GM18867 (cell line): Measurements from ENCODE around the gene RPP40.
"Not testable (repeated sequence)": the region's sequence is repeated elsewhere in the genome, so short reads cannot be mapped to it uniquely, and the experiment has no call there.

Source experiments
- ATAC-seq: cut with Tn5 transposase; IDR thresholded peaks from one replicate; pipeline ENCODE4 v1.9.1; 2021; ENCODE audit warnings: mild to moderate bottlenecking, moderate library complexity; ENCODE audit not compliant: unreplicated experiment

The RPP40 gene

DNA sequence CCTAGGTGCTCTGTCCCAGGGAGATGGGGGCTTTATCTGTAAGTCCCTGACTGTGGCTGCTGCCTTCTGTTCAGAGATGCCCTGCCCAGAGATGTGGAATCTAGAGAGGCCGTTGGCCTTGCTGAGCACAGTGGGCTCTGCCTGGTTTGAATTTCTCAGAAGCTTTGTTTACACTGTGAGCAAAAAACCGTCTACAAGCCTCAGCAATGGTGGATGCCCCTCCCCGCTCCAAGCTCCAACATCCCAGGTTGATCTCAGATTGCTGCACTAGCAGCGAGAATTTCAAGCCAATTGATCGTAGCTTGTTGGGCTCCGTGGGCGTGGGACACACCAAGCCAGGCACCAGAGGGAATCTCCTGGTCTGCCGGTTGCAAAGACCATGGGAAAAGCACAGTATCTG lies 16.3 kb upstream of the RPP40 start:
- ATAC-seq = no peak

DNA sequence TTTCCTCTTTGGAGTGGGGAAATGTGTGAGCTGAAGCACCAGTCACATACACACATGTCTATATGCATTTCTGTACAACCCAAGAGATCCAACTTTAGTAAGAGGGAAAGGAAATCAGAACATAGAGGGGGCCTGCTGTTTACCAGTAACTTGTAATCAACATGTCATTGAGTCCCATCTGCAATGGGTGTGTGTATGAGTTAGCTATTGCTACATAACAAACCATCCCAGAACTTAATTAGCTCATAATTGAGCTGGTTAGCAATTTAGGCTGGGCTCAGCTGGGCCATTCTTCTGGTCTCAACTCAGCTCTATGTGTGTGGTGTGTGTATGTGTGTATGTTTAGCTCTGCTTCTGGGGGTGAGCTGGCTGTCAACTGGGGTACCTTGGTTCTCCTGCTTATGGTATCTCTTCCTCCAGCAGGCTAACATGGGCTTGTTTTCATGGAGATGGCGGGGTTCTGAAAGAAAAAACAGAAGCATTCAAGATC lies 10.3 kb upstream of the RPP40 start:
- ATAC-seq = no peak

DNA sequence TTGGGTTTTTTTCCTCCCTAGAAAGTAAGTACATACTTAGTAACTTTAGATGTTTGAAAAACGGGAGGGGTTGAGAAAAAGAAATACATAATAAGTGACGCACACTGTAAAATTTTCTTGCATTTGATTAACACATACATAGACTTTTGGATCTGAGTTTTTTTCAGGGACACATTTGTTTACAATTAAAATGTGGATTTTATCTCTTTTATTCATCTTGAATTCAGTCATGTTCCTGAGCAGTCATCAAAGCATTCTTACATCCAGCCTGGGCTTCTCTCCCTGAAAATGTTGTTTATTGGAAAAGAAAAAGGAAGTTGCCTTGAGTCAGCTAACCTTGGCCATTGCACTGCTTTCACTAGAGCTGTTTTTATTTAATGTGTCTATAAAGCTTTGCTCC lies 8.7 kb upstream of the RPP40 start:
- ATAC-seq = no peak

DNA sequence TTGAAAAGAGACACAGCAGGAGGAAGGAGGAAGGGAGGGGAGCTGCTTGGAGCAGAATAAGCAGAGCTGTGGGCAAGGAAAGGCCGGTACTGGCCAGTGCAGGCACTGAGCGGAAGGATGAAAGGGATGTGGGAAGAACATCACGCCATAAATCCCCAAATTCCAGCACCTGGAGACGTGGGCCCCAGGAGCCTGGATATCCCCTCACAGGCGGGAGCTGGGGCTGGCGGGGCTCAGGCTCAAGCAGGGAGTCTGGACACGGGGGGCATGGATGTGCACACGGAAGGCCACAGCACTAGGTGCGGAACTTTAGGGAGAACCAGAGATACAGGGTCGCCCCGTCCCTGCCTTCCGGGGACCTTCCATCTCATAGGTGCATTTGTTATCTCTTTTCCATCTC lies 7.5 kb upstream of the RPP40 start:
- ATAC-seq = no peak

DNA sequence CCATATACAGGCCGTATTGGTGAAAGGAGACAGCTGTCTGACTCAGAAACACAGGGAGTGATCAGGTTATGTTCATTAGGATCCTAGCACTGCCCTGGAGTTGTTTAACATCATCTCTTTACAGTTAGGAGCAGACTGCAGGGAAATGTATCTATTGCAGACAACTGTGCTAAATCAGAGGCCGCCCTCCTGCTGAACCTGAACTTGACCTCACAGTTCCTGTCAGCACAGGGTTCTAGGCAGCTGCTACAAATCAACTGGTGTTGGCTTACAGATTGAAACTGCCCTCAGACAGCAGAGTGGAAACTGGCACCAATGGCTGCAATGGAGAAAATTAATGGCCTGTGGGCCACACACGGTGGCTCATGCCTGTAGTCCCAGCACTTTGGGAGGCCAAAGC lies 3.7 kb upstream of the RPP40 start:
- ATAC-seq = no peak

DNA sequence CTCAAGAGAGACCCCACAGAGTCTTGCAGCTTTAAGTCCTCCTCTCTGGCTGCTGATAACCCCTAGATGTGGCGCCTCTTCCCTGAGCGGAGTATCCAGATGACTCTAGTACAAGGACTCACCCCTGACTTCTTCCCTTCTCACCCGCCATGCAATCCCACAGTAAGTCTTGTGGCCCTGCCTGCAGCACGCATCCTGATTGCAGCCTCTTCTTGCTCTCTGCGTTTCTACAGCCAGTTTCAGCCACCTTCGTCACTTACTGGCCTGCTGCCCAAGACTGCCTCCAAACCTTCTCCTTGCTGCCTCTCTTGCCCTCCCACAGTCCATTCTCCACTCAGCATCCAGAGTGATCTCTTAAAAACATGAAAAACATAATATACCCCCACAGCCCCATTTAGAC lies 2.4 kb upstream of the RPP40 start:
- no peak for ATAC-seq

DNA sequence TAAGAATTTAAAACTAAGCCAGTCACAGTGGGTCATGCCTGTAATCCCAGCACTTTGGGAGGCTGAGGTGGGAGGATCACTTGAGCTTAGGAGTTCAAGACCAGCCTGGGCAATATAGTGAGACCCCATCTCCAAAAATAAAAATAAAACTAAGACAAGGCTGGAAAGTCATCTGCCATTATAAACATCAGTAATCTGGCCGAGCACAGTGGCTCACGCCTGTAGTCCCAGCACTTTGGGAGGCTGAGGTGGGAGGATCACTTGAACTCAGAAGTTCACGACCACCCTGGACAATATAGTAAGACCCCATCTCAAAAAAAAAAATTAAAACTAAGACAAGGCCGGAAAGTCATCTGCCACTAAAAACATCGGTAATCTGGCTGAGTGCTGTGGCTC lies 1.2 kb upstream of the RPP40 start:
- ATAC-seq = not testable (repeated sequence)

DNA sequence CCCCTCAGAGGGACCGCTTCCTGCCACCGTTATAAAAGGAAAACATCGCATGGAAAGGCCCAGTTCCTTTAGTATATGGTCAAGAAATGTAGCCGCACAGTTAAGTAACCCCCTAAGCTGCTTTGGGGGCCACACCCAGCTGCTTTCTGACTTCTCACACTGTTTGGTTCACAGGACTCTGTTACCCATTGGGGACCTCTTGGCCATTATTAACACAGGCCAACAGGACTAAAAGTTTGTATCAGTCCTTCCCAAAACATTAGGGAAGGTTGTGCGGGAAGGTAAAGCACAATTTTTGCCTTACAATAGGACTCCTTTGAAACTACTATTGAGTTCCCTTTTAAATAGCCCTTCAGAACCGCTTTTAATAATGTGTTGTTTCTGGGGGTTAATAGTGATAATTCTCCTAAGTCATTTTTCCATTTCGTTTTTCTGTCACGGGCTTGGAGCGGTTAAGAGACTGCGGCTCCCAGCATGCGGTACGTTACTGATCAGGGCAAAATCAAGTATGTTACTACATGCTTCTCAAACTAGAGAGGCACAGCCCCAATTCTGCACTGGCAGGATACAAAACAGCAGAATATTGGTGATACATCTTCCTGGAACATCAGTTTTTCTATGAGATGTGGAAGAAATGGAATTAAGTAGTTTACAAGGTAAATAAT lies 668 bp upstream of the RPP40 start:
- ATAC-seq = no peak

DNA sequence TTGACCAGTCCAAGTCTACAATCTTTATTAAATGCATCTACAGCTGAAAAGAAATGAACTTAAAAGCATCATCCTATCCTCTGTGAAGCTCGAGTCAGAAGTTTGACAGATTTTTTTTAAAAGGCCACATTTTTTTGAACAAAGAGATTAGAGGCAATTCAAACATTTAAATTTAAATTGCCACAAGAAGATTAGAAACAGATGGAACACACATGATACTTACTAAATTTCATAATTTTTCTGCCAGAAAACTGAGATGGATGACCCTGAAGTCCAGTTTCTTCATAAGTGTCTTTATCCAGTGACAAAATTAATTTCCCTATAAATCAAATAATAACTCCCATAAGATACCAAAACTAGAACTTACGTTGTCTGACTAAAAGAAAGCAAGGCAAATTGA lies 4.3 kb downstream of the RPP40 start:
- no peak for ATAC-seq

DNA sequence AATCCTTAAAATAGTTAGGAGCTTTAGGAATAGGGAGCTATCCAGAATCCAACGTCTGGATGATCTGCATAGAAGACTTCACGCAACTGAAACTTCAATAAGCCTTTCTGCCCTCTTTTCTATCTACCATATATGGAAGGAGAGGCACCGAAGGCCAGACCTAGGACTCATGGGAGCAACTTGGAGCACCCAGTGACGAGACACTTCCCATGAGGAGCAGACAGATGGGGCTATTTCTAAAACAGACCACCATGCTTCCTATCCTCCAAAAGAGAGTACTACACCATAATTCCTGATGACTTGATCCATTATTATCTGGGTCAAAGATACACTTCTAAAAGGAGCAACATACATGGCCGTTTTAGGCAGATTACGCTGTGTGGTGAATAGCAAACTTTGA lies 6.0 kb downstream of the RPP40 start:
- no peak for ATAC-seq

DNA sequence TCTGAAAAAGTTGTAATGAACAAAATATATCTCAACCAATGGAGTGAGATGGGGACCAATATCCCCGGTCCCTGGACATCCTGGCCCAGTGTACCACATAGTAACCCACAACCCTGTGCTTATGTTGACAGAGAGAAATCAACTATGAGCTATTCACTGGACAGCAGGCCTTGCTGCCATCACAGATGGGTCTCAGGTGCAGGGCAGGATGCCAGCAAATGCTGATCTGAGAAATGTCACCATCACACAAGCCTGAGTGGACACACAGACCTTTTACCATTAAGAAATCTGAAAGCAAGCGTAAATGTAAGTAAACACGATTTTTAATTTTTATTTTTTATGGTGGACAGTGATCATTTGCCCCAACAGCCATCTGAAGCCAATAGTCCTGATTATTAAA lies 9.1 kb downstream of the RPP40 start:
- ATAC-seq = no peak

DNA sequence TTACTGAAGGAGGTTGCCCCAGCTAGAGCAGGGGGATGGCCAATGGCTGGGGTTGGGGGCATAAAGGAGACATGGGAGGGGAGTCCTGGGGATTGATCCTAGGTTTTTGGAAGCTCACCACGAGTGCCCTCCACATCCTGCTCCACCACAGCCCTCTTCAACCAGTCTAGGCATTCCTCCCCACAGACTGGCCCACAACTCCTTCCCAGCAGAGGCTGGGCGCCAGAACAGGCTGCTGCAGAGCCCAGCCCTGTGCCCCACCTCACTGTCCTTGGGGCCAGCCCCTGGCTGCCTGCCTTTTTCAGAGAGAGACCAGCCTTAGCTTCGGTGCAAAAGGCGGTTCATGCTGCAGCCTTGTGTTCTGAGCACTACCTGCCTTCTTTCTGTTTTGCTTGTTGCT lies 16.4 kb downstream of the RPP40 start:
- ATAC-seq = no peak

DNA sequence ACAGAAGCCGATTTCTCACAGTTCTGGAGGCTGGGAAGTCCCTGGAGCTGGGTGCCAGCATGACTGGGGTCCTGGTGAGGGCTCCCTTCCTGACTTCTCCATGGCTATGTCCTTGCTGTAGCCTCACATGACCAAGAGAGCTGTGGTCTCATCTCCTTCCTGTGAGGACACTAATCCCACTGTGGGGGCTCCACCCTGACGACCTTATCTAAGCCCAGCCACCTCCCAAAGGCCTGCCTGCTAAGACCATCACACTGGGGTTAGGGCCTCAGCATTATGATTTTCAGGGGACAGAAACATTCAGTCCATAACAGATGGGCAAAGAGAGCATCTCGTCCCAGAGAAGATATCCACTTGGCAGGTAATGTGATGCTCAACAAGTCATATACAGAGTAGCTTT lies 16.8 kb downstream of the RPP40 start:
- ATAC-seq = no peak

DNA sequence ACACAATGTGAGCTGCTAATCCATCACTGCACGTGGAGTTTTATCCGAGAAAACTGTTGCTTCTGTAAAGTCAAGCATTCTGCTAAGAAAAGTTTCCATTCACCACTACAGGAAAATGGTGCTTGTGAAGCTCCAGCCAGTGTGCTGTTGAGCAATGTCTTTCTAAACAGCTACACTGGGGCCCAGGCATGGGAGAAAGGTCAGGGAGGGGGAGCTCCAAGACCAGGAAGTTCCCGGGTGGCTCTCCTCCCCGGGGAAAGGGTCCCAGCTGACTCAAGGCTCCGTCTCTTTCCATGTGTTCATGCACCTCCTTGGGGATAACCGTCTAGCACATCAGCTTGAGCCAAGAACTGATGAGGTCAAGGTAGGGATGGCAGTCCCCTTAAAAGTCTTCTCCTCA lies 20.5 kb downstream of the RPP40 start:
- ATAC-seq = no peak

DNA sequence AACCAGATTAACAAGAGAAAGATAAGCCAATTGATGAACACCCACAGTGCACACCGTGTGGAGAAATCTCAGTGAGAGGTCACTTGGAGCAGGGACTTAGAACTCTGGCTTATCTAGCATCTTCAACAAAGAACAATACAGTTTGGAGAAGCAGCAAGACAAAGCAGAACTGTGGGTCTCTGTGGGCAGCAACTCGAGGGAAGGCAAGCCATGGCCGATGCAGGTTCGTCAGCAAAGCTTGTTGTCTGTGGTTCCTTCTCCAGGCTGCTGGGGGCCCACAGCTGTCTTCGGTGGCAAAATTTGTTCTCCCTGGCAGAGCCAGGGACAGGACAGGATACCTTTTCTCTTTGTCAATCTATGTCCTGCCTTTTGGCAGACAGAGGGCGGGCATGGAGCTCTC lies 22.1 kb downstream of the RPP40 start:
- no peak for ATAC-seq

DNA sequence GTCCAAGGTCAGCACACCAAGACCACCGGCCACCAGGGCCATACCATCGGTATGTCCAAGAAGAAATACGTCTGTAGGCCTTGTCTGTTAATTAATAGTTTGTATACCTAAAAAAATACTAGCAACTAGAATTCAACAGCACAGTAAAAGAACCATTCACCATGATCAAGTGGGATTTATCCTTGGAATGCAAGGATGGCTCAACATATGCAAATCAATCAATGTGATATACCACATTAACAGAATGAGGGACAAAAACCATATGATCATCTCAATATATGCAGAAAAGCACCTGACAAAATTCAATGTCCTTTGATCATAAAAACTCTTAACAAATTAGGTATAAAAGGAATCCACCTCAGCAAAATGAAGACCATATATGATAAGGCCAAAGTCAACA lies 24.4 kb downstream of the RPP40 start:
- ATAC-seq = no peak

DNA sequence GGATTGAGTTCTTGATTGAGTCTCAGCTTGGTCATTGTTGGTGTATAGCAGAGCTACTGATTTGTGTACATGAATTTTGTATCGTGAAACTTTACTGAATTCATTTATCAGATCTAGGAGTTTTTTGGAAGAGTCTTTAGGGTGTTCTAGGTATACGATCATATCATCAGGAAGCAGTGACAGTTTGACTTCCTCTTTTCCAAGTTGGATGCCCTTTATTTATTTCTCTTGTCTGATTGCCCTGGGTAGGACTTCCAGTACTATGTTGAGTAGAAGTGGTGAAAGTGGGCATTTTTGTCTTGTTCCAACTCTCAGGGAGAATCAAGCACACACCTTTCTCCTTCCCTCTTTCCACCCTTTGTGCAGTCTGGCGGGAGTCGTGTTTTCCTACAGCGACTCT lies 26.4 kb downstream of the RPP40 start:
- no peak for ATAC-seq

DNA sequence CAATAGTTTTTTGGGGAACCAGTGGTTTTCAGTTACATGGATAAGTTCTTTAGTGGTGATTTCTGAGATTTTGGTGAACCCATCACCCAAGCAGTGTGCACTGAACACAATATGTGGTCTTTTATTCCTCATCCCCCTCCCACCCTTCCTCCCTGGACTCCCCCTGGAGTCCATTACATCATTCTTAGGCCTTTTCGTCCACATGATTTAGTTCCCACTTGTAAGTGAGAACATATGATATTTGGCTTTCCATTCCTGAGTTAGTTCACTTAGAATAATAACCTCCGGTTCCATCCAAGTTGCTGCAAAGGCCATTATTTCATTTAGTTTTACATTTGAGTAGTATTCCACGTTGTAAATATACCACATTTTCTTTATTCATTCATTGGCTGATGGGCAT lies 28.3 kb downstream of the RPP40 start:
- no peak for ATAC-seq

DNA sequence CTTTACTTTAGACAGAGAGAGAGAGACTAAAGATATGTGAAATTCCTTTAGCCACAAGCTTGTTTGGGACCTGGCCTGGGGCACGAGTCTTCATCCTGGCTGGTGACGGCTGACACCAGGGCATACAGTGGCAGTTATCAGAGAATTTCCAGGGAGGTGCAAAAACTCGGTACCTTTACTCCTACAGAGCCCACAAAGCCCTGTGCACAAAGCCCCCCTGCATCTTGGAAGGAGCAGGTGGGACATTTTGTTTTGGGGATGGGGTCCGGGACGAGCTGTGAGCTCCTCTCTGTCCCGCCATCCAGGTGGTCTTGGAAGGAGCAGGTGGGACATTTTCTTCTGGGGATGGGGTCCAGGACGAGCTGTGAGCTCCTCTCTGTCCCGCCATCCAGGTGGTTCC lies 28.9 kb downstream of the RPP40 start:
- no peak for ATAC-seq

DNA sequence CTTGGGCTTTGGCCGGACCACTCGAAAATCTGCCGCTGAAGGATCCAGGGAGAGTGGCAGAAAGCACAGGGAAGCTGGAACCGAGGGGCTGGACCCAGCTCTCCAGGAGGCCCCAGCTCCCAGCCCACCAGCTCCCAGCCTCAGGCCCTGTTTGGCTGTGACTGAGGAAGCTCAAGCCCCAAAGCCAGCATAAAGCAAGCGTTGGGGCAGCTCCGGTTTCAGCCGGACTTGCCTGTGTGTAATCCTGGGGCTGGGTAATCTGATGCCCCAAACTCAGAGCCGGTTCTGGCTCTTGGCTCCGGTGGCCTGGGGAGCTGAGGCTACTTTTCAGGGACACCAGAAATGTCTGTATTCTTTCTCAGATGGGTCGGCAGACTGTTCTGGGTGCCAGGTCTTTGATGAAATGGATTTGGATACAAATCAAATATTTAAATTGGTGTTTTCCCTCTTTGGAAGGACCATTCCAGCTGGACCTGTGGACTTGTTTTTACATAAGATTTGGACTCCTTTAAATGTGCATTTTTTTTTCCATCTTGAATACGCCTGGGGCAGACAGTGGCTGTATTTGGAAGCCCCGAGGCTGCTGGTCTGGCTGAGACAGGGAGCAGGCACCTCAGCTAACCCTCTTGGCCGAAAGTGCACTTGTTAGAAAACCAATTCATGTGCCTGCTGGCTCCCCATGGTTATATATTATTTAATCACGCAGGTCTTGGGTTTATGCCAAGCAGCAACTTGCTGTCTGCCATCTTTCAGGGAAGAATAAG lies 29.7 kb downstream of the RPP40 start:
- ATAC-seq = no peak

DNA sequence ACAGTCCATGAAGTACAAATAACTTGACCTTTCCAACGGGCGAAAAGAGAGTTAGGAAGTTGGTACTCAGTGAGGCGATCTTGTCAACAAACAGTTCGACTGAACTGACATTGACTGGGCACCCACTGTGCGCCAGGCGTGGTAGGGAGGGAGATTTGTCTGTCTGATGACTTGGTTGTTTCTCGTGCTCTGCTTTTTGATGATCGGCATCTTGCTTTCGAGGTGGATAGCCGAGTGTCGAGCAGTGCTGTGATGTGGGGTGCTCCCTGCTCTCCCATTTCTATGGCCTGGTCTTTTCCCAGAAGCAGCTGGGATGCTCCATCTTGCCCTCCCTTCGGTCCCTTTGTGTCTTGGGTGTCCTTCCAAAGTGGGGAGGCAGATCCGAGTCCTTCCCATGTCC lies 30.4 kb downstream of the RPP40 start:
- no peak for ATAC-seq

DNA sequence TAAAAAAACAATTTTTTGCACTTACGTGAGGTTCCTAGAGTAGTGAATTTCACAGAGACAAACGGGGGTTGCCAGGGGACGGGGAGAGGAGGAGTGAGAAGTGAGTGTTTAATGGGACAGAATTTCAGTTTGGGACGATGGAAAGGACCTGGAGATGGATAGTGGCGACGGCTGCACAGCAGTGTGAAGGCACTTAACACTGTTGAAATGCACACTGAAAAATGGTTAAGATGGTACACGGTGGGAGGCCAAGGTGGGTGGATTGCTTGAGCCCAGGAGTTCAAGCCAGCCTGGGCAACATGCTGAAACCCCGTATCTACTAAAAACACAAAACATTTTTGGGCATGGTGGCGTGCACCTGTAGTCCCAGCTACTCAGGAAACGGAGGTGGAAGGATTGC lies 31.4 kb downstream of the RPP40 start:
- no peak for ATAC-seq

DNA sequence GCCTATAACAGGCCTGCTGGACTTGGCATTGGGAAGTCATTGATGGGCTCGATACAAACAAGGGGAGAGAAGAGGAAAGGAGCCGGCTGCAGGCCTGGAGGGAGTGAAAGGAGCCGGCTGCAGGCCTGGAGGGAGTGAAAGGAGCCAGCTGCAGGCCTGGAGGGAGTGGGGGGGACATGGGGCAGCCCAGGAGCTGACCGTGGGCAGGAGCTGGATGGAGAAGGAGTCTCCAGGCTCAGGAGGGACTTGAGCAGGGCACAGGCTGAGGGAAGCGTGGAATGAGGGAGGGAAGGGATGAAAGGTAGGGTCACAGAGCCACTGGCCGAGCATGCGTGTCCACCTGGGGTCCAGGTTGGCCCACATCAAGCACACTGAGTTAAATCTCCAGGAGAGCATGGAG lies 32.0 kb downstream of the RPP40 start:
- no peak for ATAC-seq
